ENCODE measurements around the gene WDR19.

DNA sequence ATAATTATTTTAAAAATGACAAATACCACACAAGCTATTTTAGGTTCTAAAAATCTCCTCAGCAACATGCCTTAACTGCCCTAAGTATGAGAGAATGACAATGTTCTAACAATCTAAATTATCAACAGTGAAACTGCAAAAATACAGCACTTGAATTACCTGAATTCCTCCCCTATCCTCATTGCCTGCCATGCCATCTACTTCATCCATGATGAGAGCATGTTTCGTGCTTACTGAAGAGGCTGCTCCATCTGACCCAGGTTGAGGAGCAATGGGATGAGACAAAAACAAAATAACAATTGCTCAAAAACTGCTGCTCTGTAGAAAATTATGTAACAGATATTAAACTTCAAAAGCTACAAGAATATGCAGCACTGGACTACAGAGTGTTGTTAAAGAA, 120.6 kb downstream of the WDR19 start:
- TF ChIP-seq, protein P1, sequence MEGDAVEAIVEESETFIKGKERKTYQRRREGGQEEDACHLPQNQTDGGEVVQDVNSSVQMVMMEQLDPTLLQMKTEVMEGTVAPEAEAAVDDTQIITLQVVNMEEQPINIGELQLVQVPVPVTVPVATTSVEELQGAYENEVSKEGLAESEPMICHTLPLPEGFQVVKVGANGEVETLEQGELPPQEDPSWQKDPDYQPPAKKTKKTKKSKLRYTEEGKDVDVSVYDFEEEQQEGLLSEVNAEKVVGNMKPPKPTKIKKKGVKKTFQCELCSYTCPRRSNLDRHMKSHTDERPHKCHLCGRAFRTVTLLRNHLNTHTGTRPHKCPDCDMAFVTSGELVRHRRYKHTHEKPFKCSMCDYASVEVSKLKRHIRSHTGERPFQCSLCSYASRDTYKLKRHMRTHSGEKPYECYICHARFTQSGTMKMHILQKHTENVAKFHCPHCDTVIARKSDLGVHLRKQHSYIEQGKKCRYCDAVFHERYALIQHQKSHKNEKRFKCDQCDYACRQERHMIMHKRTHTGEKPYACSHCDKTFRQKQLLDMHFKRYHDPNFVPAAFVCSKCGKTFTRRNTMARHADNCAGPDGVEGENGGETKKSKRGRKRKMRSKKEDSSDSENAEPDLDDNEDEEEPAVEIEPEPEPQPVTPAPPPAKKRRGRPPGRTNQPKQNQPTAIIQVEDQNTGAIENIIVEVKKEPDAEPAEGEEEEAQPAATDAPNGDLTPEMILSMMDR (IDR thresholded peaks at IDR 0.05), result no peak
- TF ChIP-seq POLR2A (IDR thresholded peaks at IDR 0.05), result no peak
